Measurements from ENCODE around the gene EFTUD2. TPM values are rescaled to one million over a fixed set of nuclear protein-coding genes. Genes with fewer than 3 reads are reported as not detected.

EFTUD2 gene
- total and polyA plus RNA-seq, 2 of the 13 experiments (the other 11 are each of a cell fraction or from before 2014, with no cell fraction given): 111 to 137 TPM

GRCh38 chr17:44911133-44912001 lies 12.1 kb upstream of the EFTUD2 start (continued):
- TF ChIP-seq ARID5B (CRISPR knock-in tag; IDR thresholded peaks at IDR 0.05) (0 out of 2 replicates have a peak, but pooled peaks have one; percentile 25), CBFB (CRISPR knock-in tag; IDR thresholded peaks at IDR 0.05) (no peak; the same call in 1 of the 2 replicates), ZNF570 (CRISPR knock-in tag; IDR thresholded peaks at IDR 0.05; ENCODE audit: borderline replicate concordance) (no peak), NR2F2 (IDR thresholded peaks at IDR 0.05; ENCODE audit: borderline replicate concordance, low read depth) (no peak), SOX6 (IDR thresholded peaks at IDR 0.05) (no peak), SOX6 (CRISPR knock-in tag; IDR thresholded peaks at IDR 0.05) (peak; percentile 64), MTF2 (CRISPR knock-in tag; IDR thresholded peaks at IDR 0.05; ENCODE audit: borderline replicate concordance) (peak; percentile 84; the same call in 1 of the 2 replicates), HNRNPUL1 (IDR thresholded peaks at IDR 0.05; ENCODE audit: low read depth, low read length) (no peak), ZNF264 (CRISPR knock-in tag; IDR thresholded peaks at IDR 0.05) (no peak), PCBP2 (optimal IDR thresholded peaks at IDR 0.05; ENCODE audit: low read depth, low read length, poor library complexity, severe bottlenecking) (no peak), ARNT (IDR thresholded peaks at IDR 0.05) (no peak), ATF4 (CRISPR knock-in tag; IDR thresholded peaks at IDR 0.05) (no peak), ZNF839 (CRISPR knock-in tag; IDR thresholded peaks at IDR 0.05; ENCODE audit: borderline replicate concordance) (no peak), PBX3 (CRISPR knock-in tag; IDR thresholded peaks at IDR 0.05; ENCODE audit: borderline replicate concordance) (no peak), YY1 (IDR thresholded peaks at IDR 0.05; ENCODE audit: insufficient read depth, insufficient replicate concordance, low read depth, low read length) (no peak), ZNF251 (CRISPR knock-in tag; IDR thresholded peaks at IDR 0.05) (no peak), SKI (IDR thresholded peaks at IDR 0.05; ENCODE audit: partially characterized antibody) (no peak), ZFP36L1 (CRISPR knock-in tag; IDR thresholded peaks at IDR 0.05) (no peak), ZNF292 (CRISPR knock-in tag; IDR thresholded peaks at IDR 0.05; ENCODE audit: borderline replicate concordance, low read depth) (no peak), RAD51 (IDR thresholded peaks at IDR 0.05; ENCODE audit: borderline replicate concordance) (no peak), MATR3 (CRISPR knock-in tag; IDR thresholded peaks at IDR 0.05) (no peak), RBAK (CRISPR knock-in tag; IDR thresholded peaks at IDR 0.05) (no peak), ZBTB20 (CRISPR knock-in tag; IDR thresholded peaks at IDR 0.05; ENCODE audit: borderline replicate concordance, low read depth) (no peak)
